DMS79 (cell line): ENCODE data around the gene MGMT.
"Not testable (repeated sequence)": the region's sequence is repeated elsewhere in the genome, so short reads cannot be mapped to it uniquely, and the experiment has no call there.

Experiments used
- DNase-seq: peaks from one replicate; lab custom pipeline; 2025; lab: John Stamatoyannopoulos, UW

The MGMT gene

DNA sequence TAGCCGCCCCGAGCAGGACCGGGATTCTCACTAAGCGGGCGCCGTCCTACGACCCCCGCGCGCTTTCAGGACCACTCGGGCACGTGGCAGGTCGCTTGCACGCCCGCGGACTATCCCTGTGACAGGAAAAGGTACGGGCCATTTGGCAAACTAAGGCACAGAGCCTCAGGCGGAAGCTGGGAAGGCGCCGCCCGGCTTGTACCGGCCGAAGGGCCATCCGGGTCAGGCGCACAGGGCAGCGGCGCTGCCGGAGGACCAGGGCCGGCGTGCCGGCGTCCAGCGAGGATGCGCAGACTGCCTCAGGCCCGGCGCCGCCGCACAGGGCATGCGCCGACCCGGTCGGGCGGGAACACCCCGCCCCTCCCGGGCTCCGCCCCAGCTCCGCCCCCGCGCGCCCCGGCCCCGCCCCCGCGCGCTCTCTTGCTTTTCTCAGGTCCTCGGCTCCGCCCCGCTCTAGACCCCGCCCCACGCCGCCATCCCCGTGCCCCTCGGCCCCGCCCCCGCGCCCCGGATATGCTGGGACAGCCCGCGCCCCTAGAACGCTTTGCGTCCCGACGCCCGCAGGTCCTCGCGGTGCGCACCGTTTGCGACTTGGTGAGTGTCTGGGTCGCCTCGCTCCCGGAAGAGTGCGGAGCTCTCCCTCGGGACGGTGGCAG is at the start of gene MGMT:
Gene MGMT, plus strand, starts transcription at position 539 of the 656 bp plus-strand sequence.
- peak; percentile 35 for DNase-seq

DNA sequence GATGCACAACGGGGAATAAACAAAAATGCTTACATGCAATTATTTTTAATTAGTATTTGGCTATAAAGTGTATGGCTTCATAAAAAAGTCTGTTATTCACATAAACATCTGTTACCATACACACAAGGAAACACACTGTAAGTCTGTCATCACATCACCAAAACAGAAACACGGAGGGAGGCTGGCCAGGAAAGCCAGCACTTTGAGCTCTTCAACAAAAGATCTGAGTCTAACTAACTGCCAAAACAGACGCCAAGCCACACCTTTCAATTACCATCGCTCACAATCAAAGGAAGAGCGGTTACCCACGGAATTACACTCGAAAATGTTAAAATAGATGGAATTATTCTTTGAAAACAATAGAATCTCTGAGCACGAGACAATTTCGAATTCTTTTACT is 49.2 kb upstream of the MGMT start:
- no peak for DNase-seq

DNA sequence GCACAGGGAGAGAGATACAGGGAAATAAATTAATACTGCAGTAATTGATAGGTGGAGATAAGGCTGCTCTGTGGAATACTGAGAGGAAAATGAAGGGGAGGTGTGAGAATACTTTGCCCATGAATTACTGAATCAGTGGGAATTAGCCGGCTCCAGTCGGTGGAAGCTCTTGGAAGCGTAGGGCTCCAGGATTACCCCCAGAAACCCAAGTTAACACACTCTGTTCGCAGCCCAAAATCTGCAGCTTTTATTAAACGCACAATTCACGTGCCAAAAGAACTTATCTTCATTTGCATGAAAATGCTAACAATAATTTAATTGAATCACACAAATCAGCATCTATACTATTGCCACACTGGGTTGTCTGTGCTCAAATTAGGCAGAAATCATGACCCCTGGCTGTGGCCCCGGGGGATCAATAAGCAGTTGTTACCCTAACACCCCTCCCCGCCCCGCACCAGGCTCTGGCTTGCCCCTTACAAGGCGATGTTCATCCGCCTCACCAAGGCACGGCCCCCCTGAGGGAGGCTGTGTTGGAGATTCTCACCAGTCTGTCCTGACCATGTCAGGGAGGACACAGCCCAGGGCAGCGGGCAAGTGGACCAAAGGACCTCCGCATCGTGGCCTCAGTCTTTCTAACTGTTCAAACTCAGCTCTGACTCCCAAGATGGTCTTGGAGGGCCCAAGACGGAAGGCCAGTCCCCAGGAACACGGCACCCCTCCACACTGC is 48.4 kb upstream of the MGMT start:
- DNase-seq = no peak

DNA sequence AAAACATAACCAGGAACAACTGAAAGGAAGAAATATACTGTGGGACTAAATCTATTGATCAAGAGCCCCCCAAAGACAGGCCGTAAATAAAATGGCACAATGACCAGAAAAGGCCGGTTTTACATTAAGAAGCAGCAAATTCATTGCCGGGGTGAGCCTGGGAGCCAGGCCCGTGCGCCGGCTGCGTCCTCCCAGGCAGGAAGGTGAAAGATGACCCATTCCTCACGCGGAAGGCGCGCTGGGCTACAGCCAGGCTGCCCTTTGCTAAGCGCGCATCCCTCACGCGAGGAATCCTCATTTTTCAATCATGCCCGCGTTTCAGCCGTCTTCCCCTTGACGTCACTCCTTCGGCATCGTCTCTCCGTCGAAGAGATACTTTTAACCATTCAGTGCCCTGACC is 47.6 kb upstream of the MGMT start:
- no peak for DNase-seq

DNA sequence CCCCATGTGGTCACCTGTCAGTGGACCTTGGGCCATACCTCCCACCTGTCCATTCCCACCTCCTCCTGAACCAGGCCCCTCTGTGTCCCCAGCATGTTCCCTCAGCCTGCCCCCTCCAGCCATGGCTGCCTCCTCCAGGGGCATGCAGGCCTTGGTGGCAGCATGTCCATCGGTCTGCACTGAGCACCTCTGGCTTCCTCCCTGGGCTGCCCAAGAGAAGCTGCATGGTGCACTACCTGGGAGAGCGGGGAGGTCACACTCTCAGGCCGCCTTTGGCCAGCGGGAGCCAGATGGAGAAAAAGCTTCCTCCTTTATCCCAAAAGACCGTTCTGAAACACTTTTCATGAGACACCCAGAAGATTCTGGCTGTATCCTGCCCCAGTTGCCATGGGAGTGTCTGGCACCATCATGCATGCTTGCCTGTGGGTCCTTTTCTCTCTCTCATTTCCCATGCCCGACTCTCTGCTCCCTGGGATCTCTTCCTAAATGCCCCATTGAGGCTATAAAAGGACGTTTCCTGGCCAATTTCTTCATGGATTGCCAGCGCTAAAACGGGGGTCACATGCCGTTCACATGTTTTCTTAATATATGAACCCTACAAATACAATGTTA is 45.5 kb upstream of the MGMT start:
- DNase-seq = no peak

DNA sequence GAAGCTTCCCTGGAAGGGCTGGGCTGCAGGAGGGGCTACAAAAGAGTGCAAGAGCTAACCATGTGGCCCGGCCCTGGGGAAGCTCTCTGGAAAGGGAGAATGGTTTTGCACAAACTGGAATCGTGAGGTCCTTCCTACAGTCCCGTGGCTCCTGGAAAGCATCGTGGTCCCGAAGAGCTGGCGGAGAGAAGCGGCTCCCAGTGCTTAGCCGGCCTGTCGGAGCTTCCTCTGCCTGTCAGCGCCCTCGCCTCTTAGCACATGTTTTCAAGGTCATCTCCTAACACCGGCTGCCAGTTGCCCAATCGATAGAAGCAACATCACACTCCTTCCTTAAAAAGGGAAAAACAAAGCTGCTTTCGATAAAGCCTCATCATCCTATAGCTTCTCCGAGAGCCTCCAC is 42.1 kb upstream of the MGMT start:
- DNase-seq = no peak

DNA sequence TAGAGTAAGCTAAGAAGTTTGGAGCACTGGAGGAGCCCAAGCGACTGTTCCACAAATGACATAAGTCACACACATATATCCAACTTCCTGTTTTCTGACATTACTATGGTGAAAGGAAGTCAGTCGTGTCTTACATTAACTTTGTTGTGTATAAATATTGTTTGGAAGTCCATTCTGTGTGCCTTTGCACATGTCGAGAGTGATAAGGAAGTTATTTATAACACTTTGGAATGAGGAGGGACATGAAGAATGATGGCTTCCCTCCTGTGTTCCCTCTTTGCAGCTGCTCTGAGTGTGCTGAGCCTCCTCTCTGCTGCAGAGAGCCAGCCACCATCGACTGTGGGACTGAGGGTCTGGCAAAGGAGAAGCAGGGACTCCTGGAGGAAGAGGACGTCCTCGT is 40.4 kb upstream of the MGMT start:
- DNase-seq = no peak

DNA sequence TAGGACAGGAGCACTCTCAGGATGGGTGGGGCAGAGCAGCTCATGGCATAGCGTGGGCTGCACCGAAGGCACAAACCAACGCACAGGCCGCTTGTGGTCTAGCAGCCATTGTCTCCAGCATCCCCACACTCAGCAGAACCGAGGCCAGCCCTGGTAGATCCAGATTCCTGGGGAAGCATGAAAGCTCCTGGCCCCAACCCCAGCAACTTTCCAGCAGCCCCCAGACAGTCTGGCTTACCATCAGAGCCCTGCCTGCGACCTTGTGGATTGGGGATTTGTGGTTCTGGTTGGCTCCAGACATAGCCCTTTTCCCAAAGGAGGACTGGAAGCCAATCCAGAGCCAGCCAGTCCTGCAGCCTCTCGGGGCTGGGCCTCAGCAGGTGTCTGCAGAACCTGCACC is 33.8 kb upstream of the MGMT start:
- DNase-seq = no peak

DNA sequence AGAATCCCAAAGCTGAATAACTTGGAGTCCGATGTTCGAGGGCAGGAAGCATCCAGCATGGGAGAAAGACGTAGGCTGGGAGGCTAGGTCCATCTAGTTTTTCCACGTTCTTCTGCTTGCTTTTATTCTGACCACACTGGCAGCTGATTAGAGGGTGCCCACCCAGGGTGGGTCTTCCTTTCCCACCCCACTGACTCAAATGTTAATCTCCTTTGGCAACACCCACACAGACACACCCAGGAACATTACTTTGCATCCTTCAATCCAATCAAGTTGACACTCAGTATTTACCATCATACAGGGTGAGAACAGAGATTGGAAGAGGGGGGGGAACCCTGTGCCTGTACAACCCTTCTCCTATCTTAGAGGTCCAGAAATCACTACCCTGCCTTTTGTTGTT is 31.3 kb upstream of the MGMT start:
- not testable (repeated sequence) for DNase-seq

DNA sequence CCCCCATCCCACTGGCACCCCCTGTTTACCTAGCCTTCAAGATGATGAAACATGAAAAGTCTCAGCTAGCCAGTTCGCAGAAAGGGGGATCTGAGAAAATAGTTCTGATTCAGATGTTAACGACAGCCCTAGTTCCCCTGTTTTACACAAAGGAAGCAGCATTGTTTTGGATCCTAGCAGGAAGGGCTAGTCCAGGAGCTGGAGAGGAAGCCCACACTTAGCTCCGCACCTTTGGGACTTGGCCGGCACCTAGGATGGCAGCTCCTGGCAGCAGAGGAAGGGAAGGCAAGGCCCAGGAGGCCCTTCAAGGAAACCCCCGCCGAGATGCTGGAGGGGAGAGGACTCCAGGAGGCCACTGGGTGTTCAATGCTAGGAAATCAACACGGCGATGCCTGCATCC is 29.0 kb upstream of the MGMT start:
- no peak for DNase-seq

DNA sequence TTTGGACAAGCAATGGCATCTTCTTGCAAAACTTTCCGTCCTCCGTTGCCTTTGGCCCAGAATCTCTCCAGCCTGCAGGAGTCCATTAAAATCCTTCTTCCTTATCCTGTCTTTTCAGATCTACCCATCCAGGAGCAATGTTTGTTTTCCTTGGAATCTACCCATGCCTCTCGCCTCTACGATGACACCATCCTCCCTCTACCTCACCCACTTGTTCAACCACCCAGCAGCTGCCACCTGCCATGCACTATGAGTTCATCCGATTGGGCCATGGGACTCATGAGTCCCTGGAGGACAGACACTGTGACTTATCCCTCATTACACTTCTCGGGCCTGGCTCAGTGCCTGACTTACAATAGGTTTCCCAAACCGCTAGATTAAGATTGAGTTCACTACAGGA is 26.8 kb upstream of the MGMT start:
- DNase-seq = peak; percentile 0

DNA sequence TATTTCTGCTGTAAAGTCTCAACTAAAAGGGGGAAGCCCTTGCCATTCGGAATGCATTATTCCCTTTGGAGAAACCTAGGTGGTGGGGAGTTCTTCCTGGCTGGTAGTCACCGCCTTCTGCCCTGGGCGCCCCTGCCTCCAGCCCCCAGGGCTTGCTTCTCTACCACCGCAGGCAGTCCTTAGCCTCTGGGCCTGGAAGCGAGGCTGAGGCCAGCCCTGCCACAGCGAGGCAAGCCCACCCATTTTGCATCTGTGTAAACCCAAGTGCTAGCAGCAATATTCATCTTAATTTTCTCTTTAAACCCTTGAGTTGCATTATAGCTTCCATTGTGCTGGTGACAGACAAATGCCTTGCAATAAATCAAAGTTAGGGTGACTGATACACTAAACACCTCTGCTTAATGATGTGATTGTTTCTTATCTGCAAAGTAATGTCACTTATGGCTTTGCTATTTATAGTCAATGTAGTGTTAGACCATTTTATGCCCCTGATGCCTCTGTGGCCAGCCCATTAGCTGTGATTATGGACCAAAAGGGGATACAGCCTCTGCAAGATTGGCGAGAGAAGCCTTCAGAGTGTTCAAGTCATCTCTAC is 26.2 kb upstream of the MGMT start:
- DNase-seq = no peak

DNA sequence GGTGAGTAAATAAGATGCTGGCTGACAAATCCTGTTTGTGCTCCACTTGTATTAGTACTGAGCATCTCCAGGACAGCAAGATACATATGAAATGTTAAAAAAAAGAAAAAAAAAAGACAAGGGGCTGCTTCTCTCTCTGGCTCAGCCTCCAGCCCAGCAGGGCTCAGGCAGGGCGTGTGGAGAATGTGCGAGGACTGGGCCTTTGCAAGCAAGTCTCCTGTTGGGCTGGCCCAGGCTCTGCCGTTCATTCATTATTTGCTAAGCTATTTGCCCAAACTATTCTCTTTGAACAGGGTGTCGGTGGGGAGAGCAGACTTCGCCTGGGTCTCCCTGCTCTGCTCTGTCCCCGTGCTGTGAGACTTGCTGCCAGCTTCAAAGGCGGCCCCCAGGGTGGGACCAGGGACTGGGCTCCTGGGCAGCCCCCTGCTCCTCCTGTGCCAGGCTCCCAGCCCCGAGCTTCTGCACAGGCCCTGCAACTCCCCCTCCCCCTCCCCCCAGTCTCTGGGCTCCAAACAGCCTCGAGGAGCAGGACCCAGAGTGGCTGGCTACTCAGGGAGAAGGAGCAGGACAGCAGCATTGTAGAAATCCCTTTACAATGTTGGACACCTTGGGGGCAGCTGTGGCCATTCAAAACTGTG is 25.6 kb upstream of the MGMT start:
- DNase-seq = no peak

DNA sequence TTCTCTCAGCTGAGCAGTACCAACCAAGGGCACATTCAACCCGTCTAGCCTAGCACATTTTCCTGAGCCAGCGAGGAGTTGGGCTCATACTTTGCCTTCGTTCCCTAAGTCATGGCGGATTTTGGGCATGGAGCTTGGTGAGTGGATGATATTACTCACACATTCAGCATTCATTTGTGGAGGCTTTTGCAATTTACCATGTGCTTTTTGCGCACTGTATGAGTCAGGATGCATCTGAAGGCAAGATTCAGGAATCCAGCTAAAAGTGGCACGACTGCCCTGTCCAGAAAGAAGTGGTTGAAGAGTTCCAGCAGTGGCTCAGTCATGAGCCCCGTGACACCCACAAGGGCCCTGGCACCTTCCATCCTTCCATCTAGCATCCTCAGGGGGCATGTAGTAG is 24.2 kb upstream of the MGMT start:
- DNase-seq = no peak

DNA sequence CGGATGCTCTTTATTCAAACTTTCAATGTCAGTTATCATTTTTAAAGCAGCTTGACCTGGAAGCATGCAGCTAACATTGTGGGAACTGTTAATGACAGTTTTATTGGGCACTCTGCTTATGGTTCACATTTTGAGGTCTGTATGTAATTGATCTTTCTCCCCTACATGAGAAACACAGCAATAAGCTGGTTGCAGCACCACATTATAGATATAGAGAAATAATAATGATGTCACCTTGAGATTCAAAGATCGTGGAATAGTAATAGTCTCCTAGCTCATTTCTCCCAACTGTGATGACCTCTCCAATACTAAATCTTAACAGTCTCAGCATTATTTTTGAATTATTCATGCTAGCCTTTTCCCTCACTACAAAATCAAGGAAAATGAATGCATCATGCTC is 22.7 kb upstream of the MGMT start:
- no peak for DNase-seq

DNA sequence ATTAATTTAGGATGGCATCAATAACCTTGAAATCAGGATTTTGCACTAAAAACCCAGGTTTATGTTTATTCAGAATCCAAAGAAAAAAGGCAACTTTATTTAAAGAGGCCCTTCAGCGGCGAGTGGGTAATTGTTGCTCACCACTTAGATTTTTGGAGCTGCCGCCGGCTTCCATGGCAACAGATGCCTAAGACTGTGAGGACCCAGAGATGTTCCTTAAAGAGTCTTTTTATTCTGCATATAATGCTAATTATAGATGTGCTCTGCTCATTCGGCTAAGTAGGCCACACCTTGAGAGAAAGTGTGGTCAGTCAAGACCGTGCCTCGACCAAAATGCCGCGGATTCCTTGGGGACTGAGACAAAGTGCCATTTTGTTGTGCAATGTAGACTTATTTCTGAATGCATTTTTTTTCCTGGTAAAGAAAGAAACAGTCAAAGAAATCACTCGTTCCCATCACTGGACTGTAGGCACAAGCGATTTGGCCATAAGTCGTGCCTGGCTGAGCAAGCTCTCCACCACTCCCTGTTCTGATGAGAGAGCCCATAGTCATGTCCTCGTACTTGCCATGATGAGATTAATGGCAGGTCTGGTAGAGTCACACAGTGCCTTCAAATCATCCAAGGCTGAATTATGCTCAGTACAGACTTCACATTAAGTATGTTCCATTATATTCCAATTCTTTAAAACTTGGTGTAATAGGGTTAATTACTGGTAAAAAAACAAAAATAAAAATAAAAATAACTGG is 21.4 kb upstream of the MGMT start:
- DNase-seq = no peak

DNA sequence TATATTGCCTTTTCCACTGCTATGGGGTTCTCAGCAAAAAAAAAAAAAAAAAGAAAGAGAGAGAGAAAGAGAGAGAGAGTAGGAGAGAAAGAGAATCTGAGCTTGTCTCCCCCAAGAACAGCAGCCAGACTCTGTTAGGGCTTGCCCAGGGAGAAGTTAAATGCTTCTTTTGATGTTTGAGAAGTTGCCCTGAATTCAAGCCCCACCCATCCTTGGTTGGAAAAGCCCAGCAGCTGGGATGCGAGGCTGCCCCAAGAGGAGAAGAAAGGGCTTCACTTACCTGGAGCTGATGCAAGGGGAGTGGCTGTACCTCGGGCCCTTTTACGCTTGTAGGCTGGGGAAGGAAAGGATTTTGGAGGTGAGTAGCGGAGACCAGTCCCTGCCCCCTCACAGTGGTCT is 20.9 kb upstream of the MGMT start:
- no peak for DNase-seq

DNA sequence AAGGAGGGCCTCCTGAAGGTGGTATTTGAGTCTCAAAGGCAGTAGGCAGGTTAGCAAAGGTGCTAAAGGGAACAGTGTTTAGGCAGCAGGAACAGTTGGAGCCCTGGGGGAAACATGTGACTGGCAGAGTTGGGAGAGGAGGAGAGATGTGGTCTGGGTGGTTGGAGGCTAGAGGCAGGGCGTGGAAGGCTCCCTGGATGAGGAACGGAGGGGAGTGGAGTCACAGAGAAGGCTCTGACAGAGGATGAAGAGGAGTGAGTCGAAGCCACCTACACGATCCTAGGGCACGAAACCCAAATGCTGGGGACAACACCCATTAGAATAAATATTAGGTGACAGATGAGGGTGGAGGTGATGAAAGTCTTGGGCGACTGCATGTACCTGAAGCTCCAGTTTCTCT is 19.6 kb upstream of the MGMT start:
- DNase-seq = no peak

DNA sequence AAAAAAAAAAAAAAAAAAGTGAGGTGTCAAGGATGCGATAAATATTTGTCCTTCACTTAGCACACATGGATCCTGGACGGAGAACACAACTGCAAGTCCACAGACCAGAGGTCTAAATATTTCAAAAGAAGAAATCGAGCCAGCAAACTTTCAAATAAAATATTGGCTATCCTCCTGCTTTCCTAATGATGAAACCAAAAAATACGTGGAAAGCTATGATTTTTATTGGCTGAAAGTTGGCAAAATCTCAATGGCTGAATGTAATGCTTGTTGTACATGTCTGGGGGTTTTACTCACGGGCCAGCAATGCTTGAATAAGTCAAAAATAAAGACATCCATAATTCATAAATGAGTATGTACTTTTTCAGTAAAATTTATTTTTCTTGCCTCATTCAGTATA is 19.0 kb upstream of the MGMT start:
- no peak for DNase-seq

DNA sequence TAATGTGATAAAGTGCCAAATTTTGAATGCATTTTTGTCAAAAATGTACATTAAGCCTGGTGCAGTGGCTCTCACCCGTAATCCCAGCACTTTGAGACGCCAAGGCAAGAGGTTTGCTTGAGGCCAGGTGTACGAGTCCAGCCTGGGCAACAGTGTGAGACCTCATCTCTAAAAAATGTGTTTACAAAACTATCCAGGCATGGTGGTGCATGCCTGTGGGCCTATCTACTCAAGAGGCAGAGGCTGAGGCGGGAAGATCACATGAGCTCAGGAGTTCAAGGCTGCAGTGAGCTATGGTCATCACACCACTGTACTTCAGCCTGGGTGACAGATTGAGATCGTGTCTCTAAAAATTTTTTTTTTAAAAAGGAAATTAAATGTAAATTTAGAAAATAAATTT is 18.5 kb upstream of the MGMT start:
- DNase-seq = no peak

DNA sequence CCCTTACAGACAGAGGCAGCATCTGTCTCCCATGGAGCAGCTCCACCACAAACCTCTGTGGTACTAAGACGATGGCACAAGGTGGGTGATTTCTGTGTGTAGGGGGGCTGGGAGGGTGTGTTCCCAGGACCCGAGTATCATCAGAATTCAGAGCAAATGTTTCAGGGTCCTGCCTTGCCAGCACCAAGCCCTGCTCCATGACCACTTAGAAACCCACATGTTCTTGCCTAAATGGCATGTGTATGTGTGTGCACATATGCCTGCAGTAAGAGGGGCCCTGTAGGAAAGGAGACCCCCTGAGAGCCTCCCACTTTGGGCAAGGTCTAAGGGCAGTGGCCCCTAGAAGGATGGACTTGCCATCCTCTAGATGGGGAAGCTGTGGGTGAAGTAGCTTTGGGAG is 17.1 kb upstream of the MGMT start:
- no peak for DNase-seq

DNA sequence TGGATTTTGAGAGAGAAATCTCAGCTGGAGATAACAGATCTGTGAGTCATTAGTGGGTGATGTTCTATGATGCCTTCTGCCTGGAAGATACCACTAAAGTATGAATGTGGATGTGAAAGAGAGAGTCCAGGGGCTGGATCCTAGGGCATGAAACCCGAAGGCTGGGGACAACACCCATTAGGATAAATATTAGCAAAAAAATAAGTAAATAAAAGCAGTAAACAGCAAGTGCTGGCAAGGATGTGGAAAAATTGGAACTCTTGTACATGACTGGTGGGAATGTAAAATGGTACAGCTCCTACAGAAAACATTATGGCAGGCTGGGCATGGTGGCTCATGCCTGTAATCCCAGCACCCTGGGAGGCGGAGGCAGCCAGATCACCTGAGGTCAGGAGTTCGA is 16.6 kb upstream of the MGMT start:
- no peak for DNase-seq
